NT2/D1 (cell line): ENCODE measurements around the gene SORBS1.

Experiments
- SUZ12 ChIP-seq: IDR thresholded peaks from 2 replicates; pipeline ENCODE4 v1.6.1; 2011; ENCODE audit not compliant: insufficient read length, insufficient read depth; ENCODE audit errors: extremely low read depth
- YY1 ChIP-seq: IDR thresholded peaks from 2 replicates; pipeline ENCODE4 v1.6.1; 2011; ENCODE audit not compliant: insufficient read length, insufficient read depth

GRCh38 chr10:95332666-95333249 is 228.4 kb downstream of the SORBS1 start:
- TF ChIP-seq YY1, result no peak
- TF ChIP-seq SUZ12, result no peak
